Measurements from ENCODE around the gene FGFR2. TPM values are rescaled to one million over a fixed set of nuclear protein-coding genes. Genes with fewer than 3 reads are reported as not detected.

Gene FGFR2
- total and polyA plus RNA-seq, 2 of the 4 experiments (the other 2 are of a cell fraction) = not detected

GRCh38 chr10:121611393-121612159, 13.3 kb upstream of the FGFR2 start:
- no peak overlapping the region for H3K14ac ChIP-seq (replicated peaks; ENCODE audit: low read depth, low read length)
- in situ Hi-C loops (cut with MboI; ENCODE audit: low sequenced_read_pairs) = no loop called here
- H3K9me1 ChIP-seq (ENCODE audit: insufficient read depth, low read length) = no peaks in the 10 kb centered on the region
- ATAC-seq (ENCODE audit: low read depth) (no peak), DNase-seq (no peak)
- intact Hi-C loops (cut with micrococcal nuclease) = no loop called here
- no peaks in the 10 kb centered on the region for H3K79me1 ChIP-seq (ENCODE audit: low read depth in 1 of 2, low read length in 2 of 2)
- no peak overlapping the region for H2AFZ ChIP-seq (replicated peaks; ENCODE audit: low read length, poor library complexity)
- no peak overlapping the region for H3K4me2 ChIP-seq (ENCODE audit: low read depth, low read length)
- dilution Hi-C loops (cut with HindIII; ENCODE audit: low sequenced_read_pairs, unreplicated experiment) = no loop called here
- 40% methylated on average over 1 of the region's 12 CpGs; no CpG with 5 or more reads in 1 of the 2 experiments for WGBS, 2 experiments (ENCODE audit: extremely low coverage in 2 of 2, insufficient read length in 1 of 2)
- H3K27me3 ChIP-seq (ENCODE audit: control insufficient read depth, insufficient read depth, low read length) = no peaks in the 10 kb centered on the region
- no peak overlapping the region for H3K27ac ChIP-seq (ENCODE audit: insufficient read depth, low read length)
- POLR2A ChIA-PET (ENCODE audit: unreplicated experiment) = no interaction called here
- TF ChIP-seq CHD1 (IDR thresholded peaks at IDR 0.05; ENCODE audit: low read depth, low read length) = no peak
- TF ChIP-seq MXI1 (IDR thresholded peaks at IDR 0.05; ENCODE audit: borderline replicate concordance, low read depth, low read length) = no peak
- no peak for TF ChIP-seq RFX5 (IDR thresholded peaks at IDR 0.05; ENCODE audit: low read depth, low read length)
- TF ChIP-seq RAD21 (IDR thresholded peaks at IDR 0.05; ENCODE audit: low read length) = no peak
- no peak for TF ChIP-seq RCOR1 (IDR thresholded peaks at IDR 0.05; ENCODE audit: insufficient replicate concordance, low read length)
- TF ChIP-seq CTCF (conservative IDR thresholded peaks at IDR 0.05; ENCODE audit: low read depth, low read length) = no peak
- TF ChIP-seq BHLHE40 (IDR thresholded peaks at IDR 0.05; ENCODE audit: low read depth, low read length) = no peak
- no peak for TF ChIP-seq FOS (IDR thresholded peaks at IDR 0.05; ENCODE audit: low read depth, low read length)
- no peak for TF ChIP-seq POLR2A (IDR thresholded peaks at IDR 0.05; ENCODE audit: low read depth, low read length)
- TF ChIP-seq MAZ (IDR thresholded peaks at IDR 0.05; ENCODE audit: borderline replicate concordance, low read depth, low read length) = no peak
- TF ChIP-seq CEBPB (IDR thresholded peaks at IDR 0.05; ENCODE audit: low read depth, low read length) = no peak
- no peak for TF ChIP-seq NFE2L2 (IDR thresholded peaks at IDR 0.05; ENCODE audit: low read depth, low read length)
- TF ChIP-seq ELK1 (IDR thresholded peaks at IDR 0.05; ENCODE audit: borderline replicate concordance, low read depth, low read length) = no peak
- no peak for TF ChIP-seq MAFK (IDR thresholded peaks at IDR 0.05; ENCODE audit: low read depth, low read length)
- no peak for TF ChIP-seq SMC3 (IDR thresholded peaks at IDR 0.05; ENCODE audit: low read depth, low read length)
- no peak for TF ChIP-seq USF2 (IDR thresholded peaks at IDR 0.05; ENCODE audit: low read depth, low read length)
- no peak overlapping the region for H3K9ac ChIP-seq (ENCODE audit: low read depth, low read length)
- no peak overlapping the region for H2AK5ac ChIP-seq (ENCODE audit: low read depth, low read length)
- no peak overlapping the region for H3K56ac ChIP-seq (ENCODE audit: extremely low read depth, insufficient read depth, low read length)
- H2BK15ac ChIP-seq (ENCODE audit: low read depth, low read length) = no peak overlapping the region
- no peak overlapping the region for H3K4ac ChIP-seq (ENCODE audit: low read depth, low read length)
- no peak overlapping the region for H3K18ac ChIP-seq (ENCODE audit: low read depth, low read length)
- H4K5ac ChIP-seq (ENCODE audit: low read depth, low read length) = no peak overlapping the region
- CTCF ChIA-PET = no interaction called here
- BruUV-seq (replicated peaks) = no TSS peak
- no peak overlapping the region for H3K4me3 ChIP-seq (ENCODE audit: insufficient read depth, low read depth, low read length)
- H2BK120ac ChIP-seq (ENCODE audit: low read depth, low read length) = no peak overlapping the region
- no peak overlapping the region for H3K23ac ChIP-seq (ENCODE audit: low read depth, low read length)
- peaks cover 12% of the 10 kb centered on the region; the same call in 1 of the 2 replicates for H3K9me3 ChIP-seq (ENCODE audit: control insufficient read depth, insufficient read depth, low read length)
- H2BK5ac ChIP-seq (ENCODE audit: low read depth, low read length, poor library complexity, severe bottlenecking) = no peak overlapping the region
- no peak overlapping the region for H4K91ac ChIP-seq (ENCODE audit: insufficient read depth, low read depth, low read length)
- H4K20me1 ChIP-seq (ENCODE audit: insufficient read depth, low read length) = no peaks in the 10 kb centered on the region
- no peak overlapping the region for H2AK9ac ChIP-seq (replicated peaks; ENCODE audit: low read depth, low read length, poor library complexity)
- no peak overlapping the region for H4K8ac ChIP-seq (ENCODE audit: low read depth in 2 of 2, low read length in 2 of 2)
- H2BK20ac ChIP-seq (ENCODE audit: low read depth, low read length) = no peak overlapping the region
- H3K36me3 ChIP-seq (ENCODE audit: control insufficient read depth, insufficient read depth, low read length) = no peaks in the 10 kb centered on the region
- no peaks in the 10 kb centered on the region for H3K4me1 ChIP-seq (ENCODE audit: control insufficient read depth, insufficient read depth, low read length)

Data from IMR-90 (cell line).